ENCODE results near the gene MAGED2.

GRCh38 chrX:54808109-54808604, 612 bp downstream of the MAGED2 start:
- TF ChIP-seq, protein P1, sequence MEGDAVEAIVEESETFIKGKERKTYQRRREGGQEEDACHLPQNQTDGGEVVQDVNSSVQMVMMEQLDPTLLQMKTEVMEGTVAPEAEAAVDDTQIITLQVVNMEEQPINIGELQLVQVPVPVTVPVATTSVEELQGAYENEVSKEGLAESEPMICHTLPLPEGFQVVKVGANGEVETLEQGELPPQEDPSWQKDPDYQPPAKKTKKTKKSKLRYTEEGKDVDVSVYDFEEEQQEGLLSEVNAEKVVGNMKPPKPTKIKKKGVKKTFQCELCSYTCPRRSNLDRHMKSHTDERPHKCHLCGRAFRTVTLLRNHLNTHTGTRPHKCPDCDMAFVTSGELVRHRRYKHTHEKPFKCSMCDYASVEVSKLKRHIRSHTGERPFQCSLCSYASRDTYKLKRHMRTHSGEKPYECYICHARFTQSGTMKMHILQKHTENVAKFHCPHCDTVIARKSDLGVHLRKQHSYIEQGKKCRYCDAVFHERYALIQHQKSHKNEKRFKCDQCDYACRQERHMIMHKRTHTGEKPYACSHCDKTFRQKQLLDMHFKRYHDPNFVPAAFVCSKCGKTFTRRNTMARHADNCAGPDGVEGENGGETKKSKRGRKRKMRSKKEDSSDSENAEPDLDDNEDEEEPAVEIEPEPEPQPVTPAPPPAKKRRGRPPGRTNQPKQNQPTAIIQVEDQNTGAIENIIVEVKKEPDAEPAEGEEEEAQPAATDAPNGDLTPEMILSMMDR (IDR thresholded peaks at IDR 0.05): no peak
- TF ChIP-seq KAT7 (CRISPR knock-in tag; IDR thresholded peaks at IDR 0.05; ENCODE audit: borderline replicate concordance) (no peak), TEAD1 (CRISPR knock-in tag; IDR thresholded peaks at IDR 0.05) (no peak), IRF2 (CRISPR knock-in tag; IDR thresholded peaks at IDR 0.05; ENCODE audit: borderline replicate concordance, low read depth) (no peak)
- TF ChIP-seq, protein P2, sequence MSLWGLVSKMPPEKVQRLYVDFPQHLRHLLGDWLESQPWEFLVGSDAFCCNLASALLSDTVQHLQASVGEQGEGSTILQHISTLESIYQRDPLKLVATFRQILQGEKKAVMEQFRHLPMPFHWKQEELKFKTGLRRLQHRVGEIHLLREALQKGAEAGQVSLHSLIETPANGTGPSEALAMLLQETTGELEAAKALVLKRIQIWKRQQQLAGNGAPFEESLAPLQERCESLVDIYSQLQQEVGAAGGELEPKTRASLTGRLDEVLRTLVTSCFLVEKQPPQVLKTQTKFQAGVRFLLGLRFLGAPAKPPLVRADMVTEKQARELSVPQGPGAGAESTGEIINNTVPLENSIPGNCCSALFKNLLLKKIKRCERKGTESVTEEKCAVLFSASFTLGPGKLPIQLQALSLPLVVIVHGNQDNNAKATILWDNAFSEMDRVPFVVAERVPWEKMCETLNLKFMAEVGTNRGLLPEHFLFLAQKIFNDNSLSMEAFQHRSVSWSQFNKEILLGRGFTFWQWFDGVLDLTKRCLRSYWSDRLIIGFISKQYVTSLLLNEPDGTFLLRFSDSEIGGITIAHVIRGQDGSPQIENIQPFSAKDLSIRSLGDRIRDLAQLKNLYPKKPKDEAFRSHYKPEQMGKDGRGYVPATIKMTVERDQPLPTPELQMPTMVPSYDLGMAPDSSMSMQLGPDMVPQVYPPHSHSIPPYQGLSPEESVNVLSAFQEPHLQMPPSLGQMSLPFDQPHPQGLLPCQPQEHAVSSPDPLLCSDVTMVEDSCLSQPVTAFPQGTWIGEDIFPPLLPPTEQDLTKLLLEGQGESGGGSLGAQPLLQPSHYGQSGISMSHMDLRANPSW (CRISPR knock-in tag; conservative IDR thresholded peaks at IDR 0.05; ENCODE audit: low read depth): no peak
- TF ChIP-seq, protein P3, sequence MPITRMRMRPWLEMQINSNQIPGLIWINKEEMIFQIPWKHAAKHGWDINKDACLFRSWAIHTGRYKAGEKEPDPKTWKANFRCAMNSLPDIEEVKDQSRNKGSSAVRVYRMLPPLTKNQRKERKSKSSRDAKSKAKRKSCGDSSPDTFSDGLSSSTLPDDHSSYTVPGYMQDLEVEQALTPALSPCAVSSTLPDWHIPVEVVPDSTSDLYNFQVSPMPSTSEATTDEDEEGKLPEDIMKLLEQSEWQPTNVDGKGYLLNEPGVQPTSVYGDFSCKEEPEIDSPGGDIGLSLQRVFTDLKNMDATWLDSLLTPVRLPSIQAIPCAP (CRISPR knock-in tag; IDR thresholded peaks at IDR 0.05): no peak

Data from WTC11 (cell line).